K562 (cell line): Measurements from ENCODE around the gene ENDOU. TPM values are rescaled to one million over a fixed set of nuclear protein-coding genes. Genes with fewer than 3 reads are reported as not detected.

Experiments
- ARNT ChIP-seq, 2 experiments: fragments of 450-650 bp; IDR thresholded peaks; 2 replicates each; pipeline ENCODE4 v1.6.1; 2016; ENCODE audit warnings: mild to moderate bottlenecking in 1 of 2
- ESRRB ChIP-seq: fragments of 250-450 bp; sonication (Bioruptor Pico); IDR thresholded peaks from 2 replicates; pipeline ENCODE4 v1.5.0; 2020; ENCODE audit warnings: mild to moderate bottlenecking, moderate library complexity, borderline replicate concordance
- FOXK2 ChIP-seq, 2 experiments: fragments of 450-650 bp; IDR thresholded peaks in 1 of 2; conservative IDR thresholded peaks in 1 of 2; 2 replicates each; pipeline ENCODE4 v1.6.1; 2016; ENCODE audit warnings: low read depth in 2 of 2, mild to moderate bottlenecking in 1 of 2
- GTF2A2 ChIP-seq: IDR thresholded peaks from 2 replicates; pipeline ENCODE4 v1.6.1; 2016; ENCODE audit warnings: mild to moderate bottlenecking, missing genetic modification characterization, missing compliant biosample characterization
- HMGN3 ChIP-seq: IDR thresholded peaks from 2 replicates; pipeline ENCODE4 v1.6.1; 2011; ENCODE audit warnings: borderline replicate concordance, low read depth, mild to moderate bottlenecking, mixed read lengths, low read length; ENCODE audit not compliant: insufficient read length; ENCODE audit errors: extremely low read depth
- KDM2B ChIP-seq: fragments of 250-450 bp; sonication (Bioruptor Pico); IDR thresholded peaks from 2 replicates; pipeline ENCODE4 v1.8.0; 2021; ENCODE audit warnings: mild to moderate bottlenecking, moderate library complexity
- KHSRP ChIP-seq: fragments of 450-650 bp; IDR thresholded peaks from 2 replicates; pipeline ENCODE4 v1.6.1; 2017
- MAFF ChIP-seq: IDR thresholded peaks from 2 replicates; pipeline ENCODE4 v1.6.1; 2012; ENCODE audit warnings: low read length, improper control_type of control experiment
- MEIS2 ChIP-seq: fragments of 450-650 bp; IDR thresholded peaks from 2 replicates; pipeline ENCODE4 v1.6.1; 2014; ENCODE audit warnings: mild to moderate bottlenecking; ENCODE audit not compliant: partially characterized antibody
- MLX ChIP-seq, 2 experiments: fragments of 450-650 bp in 1 of 2; sonication (generic) in 1 of 2; formaldehyde crosslinking; conservative IDR thresholded peaks; 2 replicates each; pipeline versions ENCODE4 v1.4.0 to v1.8.1; 2020 to 2022; ENCODE audit warnings: mild to moderate bottlenecking in 1 of 2, missing genetic modification reagents in 1 of 2
- NFE2 ChIP-seq: IDR thresholded peaks from 2 replicates; pipeline ENCODE4 v1.6.1; 2014; ENCODE audit warnings: antibody characterized with exemption, low read depth
- SMARCB1 ChIP-seq: IDR thresholded peaks from 2 replicates; pipeline ENCODE4 v1.6.1; 2011; ENCODE audit warnings: improper control_type of control experiment, low read depth; ENCODE audit not compliant: insufficient read length
- SMARCC2 ChIP-seq: fragments of 450-650 bp; IDR thresholded peaks from 2 replicates; pipeline ENCODE4 v1.6.1; 2017; ENCODE audit warnings: antibody characterized with exemption, moderate library complexity, mild to moderate bottlenecking, low read depth
- TCFL5 ChIP-seq: fragments of 250-450 bp; sonication (Bioruptor Pico); conservative IDR thresholded peaks from 2 replicates; pipeline ENCODE4 v1.6.1; 2021; ENCODE audit warnings: mild to moderate bottlenecking, moderate library complexity, matching md5 sums
- ZFPM2 ChIP-seq: fragments of 250-450 bp; sonication (Bioruptor Pico); IDR thresholded peaks from 2 replicates; pipeline ENCODE4 v1.5.1; 2022; ENCODE audit warnings: mild to moderate bottlenecking
- ZNF197 ChIP-seq: fragments of 200-800 bp; sonication (Bioruptor generic); IDR thresholded peaks from 2 replicates; pipeline ENCODE4 v1.6.1; 2016; ENCODE audit warnings: low read depth, missing genetic modification characterization, missing compliant biosample characterization
- ZNF253 ChIP-seq: fragments of 250-450 bp; sonication (Bioruptor Pico); conservative IDR thresholded peaks from 2 replicates; pipeline ENCODE4 v1.6.1; 2021; ENCODE audit warnings: mild to moderate bottlenecking
- ZNF75A ChIP-seq: fragments of 450-650 bp; formaldehyde crosslinking; IDR thresholded peaks from 2 replicates; pipeline ENCODE4 v1.4.0; 2020; ENCODE audit warnings: mild to moderate bottlenecking
- polyA plus RNA-seq, 8 experiments: library from polyadenylated mRNA; depleted of rRNA in 4 of 8; stranded (reverse) in 5 of 8; unstranded in 3 of 8; fragments of >200 nt; fragmentation: Nextera tagmentation in 2 of 8; fragmentation: Illumina TruSeq in 1 of 8; extraction: Ambion mirVana in 2 of 8; extraction: Trizol in 1 of 8; gene quantifications; 2 replicates each; pipeline versions ENCODE4 v1.2.1 to v1.2.3, GENCODE V29; 2011 to 2014; ENCODE audit warnings: inconsistent platforms in 1 of 8, missing spikeins in 1 of 8
- total RNA-seq, 7 experiments: library from RNA; depleted of rRNA in 6 of 7; stranded (reverse); fragments of >200 nt in 6 of 7; fragmentation: Illumina TruSeq in 2 of 7; extraction: Trizol in 2 of 7; gene quantifications; 2 replicates each; pipeline versions ENCODE4 v1.2.1 to v1.2.3, GENCODE V29; 2011 to 2021; ENCODE audit warnings: low replicate concordance in 1 of 7
- TF ChIP-seq, protein P1 (sequence below): fragments of 450-650 bp; formaldehyde crosslinking; conservative IDR thresholded peaks from 2 replicates; pipeline ENCODE4 v1.4.0; 2022; ENCODE audit warnings: mild to moderate bottlenecking, missing genetic modification characterization
- TF ChIP-seq, protein P2 (sequence below): fragments of 250-450 bp; sonication (Bioruptor Pico); IDR thresholded peaks from 2 replicates; pipeline ENCODE4 v1.5.0; 2021
- TF ChIP-seq, protein P3 (sequence below): fragments of 450-650 bp; IDR thresholded peaks from 2 replicates; pipeline ENCODE4 v1.7.0; 2016; ENCODE audit warnings: borderline replicate concordance
- TF ChIP-seq, protein P4 (sequence below): sonication (generic); formaldehyde crosslinking; IDR thresholded peaks from 2 replicates; pipeline ENCODE4 v1.4.0; 2020; ENCODE audit warnings: mild to moderate bottlenecking, missing genetic modification reagents

Gene ENDOU
- total and polyA plus RNA-seq, 9 of the 15 experiments (the other 6 are each of a cell fraction or from before 2014, with no cell fraction given) = 0.03 TPM; not detected in 8

- TF ChIP-seq, protein P1, sequence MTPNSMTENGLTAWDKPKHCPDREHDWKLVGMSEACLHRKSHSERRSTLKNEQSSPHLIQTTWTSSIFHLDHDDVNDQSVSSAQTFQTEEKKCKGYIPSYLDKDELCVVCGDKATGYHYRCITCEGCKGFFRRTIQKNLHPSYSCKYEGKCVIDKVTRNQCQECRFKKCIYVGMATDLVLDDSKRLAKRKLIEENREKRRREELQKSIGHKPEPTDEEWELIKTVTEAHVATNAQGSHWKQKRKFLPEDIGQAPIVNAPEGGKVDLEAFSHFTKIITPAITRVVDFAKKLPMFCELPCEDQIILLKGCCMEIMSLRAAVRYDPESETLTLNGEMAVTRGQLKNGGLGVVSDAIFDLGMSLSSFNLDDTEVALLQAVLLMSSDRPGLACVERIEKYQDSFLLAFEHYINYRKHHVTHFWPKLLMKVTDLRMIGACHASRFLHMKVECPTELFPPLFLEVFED = no peak
- TF ChIP-seq, protein P2, sequence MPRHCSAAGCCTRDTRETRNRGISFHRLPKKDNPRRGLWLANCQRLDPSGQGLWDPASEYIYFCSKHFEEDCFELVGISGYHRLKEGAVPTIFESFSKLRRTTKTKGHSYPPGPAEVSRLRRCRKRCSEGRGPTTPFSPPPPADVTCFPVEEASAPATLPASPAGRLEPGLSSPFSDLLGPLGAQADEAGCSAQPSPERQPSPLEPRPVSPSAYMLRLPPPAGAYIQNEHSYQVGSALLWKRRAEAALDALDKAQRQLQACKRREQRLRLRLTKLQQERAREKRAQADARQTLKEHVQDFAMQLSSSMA = no peak; the same call in 1 of the 2 replicates
- no peak for TF ChIP-seq SMARCB1
- TF ChIP-seq ARNT (IDR thresholded peaks at IDR 0.05) = peak; percentile 49 to 68; a peak in 2 of 4 replicates
- TF ChIP-seq ZNF197 (CRISPR knock-in tag) = no peak
- TF ChIP-seq, protein P3, sequence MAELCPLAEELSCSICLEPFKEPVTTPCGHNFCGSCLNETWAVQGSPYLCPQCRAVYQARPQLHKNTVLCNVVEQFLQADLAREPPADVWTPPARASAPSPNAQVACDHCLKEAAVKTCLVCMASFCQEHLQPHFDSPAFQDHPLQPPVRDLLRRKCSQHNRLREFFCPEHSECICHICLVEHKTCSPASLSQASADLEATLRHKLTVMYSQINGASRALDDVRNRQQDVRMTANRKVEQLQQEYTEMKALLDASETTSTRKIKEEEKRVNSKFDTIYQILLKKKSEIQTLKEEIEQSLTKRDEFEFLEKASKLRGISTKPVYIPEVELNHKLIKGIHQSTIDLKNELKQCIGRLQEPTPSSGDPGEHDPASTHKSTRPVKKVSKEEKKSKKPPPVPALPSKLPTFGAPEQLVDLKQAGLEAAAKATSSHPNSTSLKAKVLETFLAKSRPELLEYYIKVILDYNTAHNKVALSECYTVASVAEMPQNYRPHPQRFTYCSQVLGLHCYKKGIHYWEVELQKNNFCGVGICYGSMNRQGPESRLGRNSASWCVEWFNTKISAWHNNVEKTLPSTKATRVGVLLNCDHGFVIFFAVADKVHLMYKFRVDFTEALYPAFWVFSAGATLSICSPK = 0 out of 2 replicates have a peak, but pooled peaks have one; percentile 54
- peak; percentile 88 for TF ChIP-seq HMGN3
- no peak for TF ChIP-seq MLX (CRISPR knock-in tag; conservative IDR thresholded peaks at IDR 0.05)
- peak; percentile 26 to 56; a peak in 2 of 4 replicates for TF ChIP-seq FOXK2 (conservative IDR thresholded peaks at IDR 0.05 in 1 of 2, IDR thresholded peaks at IDR 0.05 in 1 of 2; ENCODE audit: low read depth in 2 of 2)
- no peak for TF ChIP-seq KDM2B
- TF ChIP-seq ESRRB (CRISPR knock-in tag) = no peak
- TF ChIP-seq TCFL5 (CRISPR knock-in tag) = no peak
- peak; percentile 80 for TF ChIP-seq MAFF
- no peak for TF ChIP-seq ZFPM2
- no peak for TF ChIP-seq GTF2A2 (tag)
- TF ChIP-seq, protein P4, sequence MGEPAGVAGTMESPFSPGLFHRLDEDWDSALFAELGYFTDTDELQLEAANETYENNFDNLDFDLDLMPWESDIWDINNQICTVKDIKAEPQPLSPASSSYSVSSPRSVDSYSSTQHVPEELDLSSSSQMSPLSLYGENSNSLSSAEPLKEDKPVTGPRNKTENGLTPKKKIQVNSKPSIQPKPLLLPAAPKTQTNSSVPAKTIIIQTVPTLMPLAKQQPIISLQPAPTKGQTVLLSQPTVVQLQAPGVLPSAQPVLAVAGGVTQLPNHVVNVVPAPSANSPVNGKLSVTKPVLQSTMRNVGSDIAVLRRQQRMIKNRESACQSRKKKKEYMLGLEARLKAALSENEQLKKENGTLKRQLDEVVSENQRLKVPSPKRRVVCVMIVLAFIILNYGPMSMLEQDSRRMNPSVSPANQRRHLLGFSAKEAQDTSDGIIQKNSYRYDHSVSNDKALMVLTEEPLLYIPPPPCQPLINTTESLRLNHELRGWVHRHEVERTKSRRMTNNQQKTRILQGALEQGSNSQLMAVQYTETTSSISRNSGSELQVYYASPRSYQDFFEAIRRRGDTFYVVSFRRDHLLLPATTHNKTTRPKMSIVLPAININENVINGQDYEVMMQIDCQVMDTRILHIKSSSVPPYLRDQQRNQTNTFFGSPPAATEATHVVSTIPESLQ = no peak
- TF ChIP-seq KHSRP = no peak
- TF ChIP-seq ZNF75A (CRISPR knock-in tag) = no peak
- no peak for TF ChIP-seq MEIS2
- TF ChIP-seq NFE2 = peak; percentile 93
- no peak for TF ChIP-seq ZNF253 (CRISPR knock-in tag)
- TF ChIP-seq SMARCC2 = peak; percentile 68; the same call in 1 of the 2 replicates
These were observed 19.5 kb downstream of the ENDOU start, which contains the start of gene RPAP3 (continued) for GRCh38 chr12:47705566-47706425.
